ENCODE measurements around the gene CDH4.

The CDH4 gene

GRCh38 chr20:61322151-61322865 is 70.2 kb downstream of the CDH4 start:
- no peak for TF ChIP-seq ZNF133 (tag by site-specific recombination; IDR thresholded peaks at IDR 0.05)
- TF ChIP-seq ZNF394 (tag by site-specific recombination; IDR thresholded peaks at IDR 0.05; ENCODE audit: borderline replicate concordance), result no peak
- no peak for TF ChIP-seq ZNF658 (tag by site-specific recombination; IDR thresholded peaks at IDR 0.05)
- TF ChIP-seq ZNF768 (tag by site-specific recombination; IDR thresholded peaks at IDR 0.05), result no peak
- no peak for TF ChIP-seq ZNF792 (tag by site-specific recombination; IDR thresholded peaks at IDR 0.05)
- TF ChIP-seq KLF17 (tag by site-specific recombination; IDR thresholded peaks at IDR 0.05), result no peak
- no peak for TF ChIP-seq ZNF654 (tag by site-specific recombination; IDR thresholded peaks at IDR 0.05; ENCODE audit: low read depth)
- TF ChIP-seq ZBTB7A (tag by site-specific recombination; IDR thresholded peaks at IDR 0.05; ENCODE audit: low read depth), result no peak
- TF ChIP-seq KLF16 (tag by site-specific recombination; IDR thresholded peaks at IDR 0.05), result no peak
- no peaks in the 10 kb centered on the region for H3K9me3 ChIP-seq (ENCODE audit: control insufficient read depth, insufficient read depth, low read depth, low read length)
- H3K4me1 ChIP-seq (ENCODE audit: control insufficient read depth, insufficient read depth, low read length), result no peaks in the 10 kb centered on the region
- ChIA-PET POLR2A (no interaction called here), CTCF (no interaction called here)
- no peak overlapping the region for H3K4me3 ChIP-seq (ENCODE audit: low read depth, low read length)
- no peak overlapping the region for H3K27ac ChIP-seq (ENCODE audit: extremely low read depth, low read depth, low read length)
- H3K36me3 ChIP-seq (ENCODE audit: control insufficient read depth in 2 of 2, insufficient read depth in 1 of 2, low read length in 2 of 2), result no peaks in the 10 kb centered on the region

GRCh38 chr20:61324906-61325305 is 72.8 kb downstream of the CDH4 start:
- Histone ChIP-seq H3K4me3 (ENCODE audit: low read depth, low read length) (no peak overlapping the region), H3K27ac (ENCODE audit: extremely low read depth, low read depth, low read length) (no peak overlapping the region), H3K9me3 (ENCODE audit: control insufficient read depth, insufficient read depth, low read depth, low read length) (no peaks in the 10 kb centered on the region), H3K4me1 (ENCODE audit: control insufficient read depth, insufficient read depth, low read length) (no peaks in the 10 kb centered on the region), H3K36me3 (ENCODE audit: control insufficient read depth in 2 of 2, insufficient read depth in 1 of 2, low read length in 2 of 2) (no peaks in the 10 kb centered on the region)
- ChIA-PET POLR2A (no interaction called here), CTCF (no interaction called here)
- TF ChIP-seq ZNF677 (tag by site-specific recombination; IDR thresholded peaks at IDR 0.05) (no peak), GLIS1 (tag by site-specific recombination; IDR thresholded peaks at IDR 0.05) (no peak), HOXD13 (CRISPR knock-in tag; IDR thresholded peaks at IDR 0.05; ENCODE audit: borderline replicate concordance) (no peak), ZNF302 (tag by site-specific recombination; IDR thresholded peaks at IDR 0.05; ENCODE audit: low read depth) (no peak), ZNF488 (tag by site-specific recombination; IDR thresholded peaks at IDR 0.05) (no peak), ZNF350 (tag by site-specific recombination; IDR thresholded peaks at IDR 0.05) (no peak), ZNF266 (tag by site-specific recombination; IDR thresholded peaks at IDR 0.05; ENCODE audit: low read depth) (no peak), ZNF521 (tag by site-specific recombination; IDR thresholded peaks at IDR 0.05) (no peak), ZNF112 (tag by site-specific recombination; IDR thresholded peaks at IDR 0.05) (no peak), REPIN1 (tag by site-specific recombination; IDR thresholded peaks at IDR 0.05; ENCODE audit: low read depth) (no peak)

GRCh38 chr20:61325718-61326117 is 73.7 kb downstream of the CDH4 start:
- CTCF ChIA-PET, result no interaction called here
- Histone ChIP-seq H3K4me1 (ENCODE audit: control insufficient read depth, insufficient read depth, low read length) (no peaks in the 10 kb centered on the region), H3K36me3 (ENCODE audit: control insufficient read depth in 2 of 2, insufficient read depth in 1 of 2, low read length in 2 of 2) (no peaks in the 10 kb centered on the region)
- no peak for TF ChIP-seq ZNF350 (tag by site-specific recombination; IDR thresholded peaks at IDR 0.05)
- TF ChIP-seq ZEB2 (tag by site-specific recombination; IDR thresholded peaks at IDR 0.05), result no peak
- no peak for TF ChIP-seq GLI2 (tag by site-specific recombination; IDR thresholded peaks at IDR 0.05; ENCODE audit: borderline replicate concordance, low read depth)
- no peak for TF ChIP-seq ZBTB10 (tag by site-specific recombination; IDR thresholded peaks at IDR 0.05)
- TF ChIP-seq PBX3 (CRISPR knock-in tag; IDR thresholded peaks at IDR 0.05), result no peak
- TF ChIP-seq ZNF426 (tag by site-specific recombination; IDR thresholded peaks at IDR 0.05), result no peak
- no peak for TF ChIP-seq IKZF3 (tag by site-specific recombination; IDR thresholded peaks at IDR 0.05)
- TF ChIP-seq ZNF16 (tag by site-specific recombination; IDR thresholded peaks at IDR 0.05; ENCODE audit: low read depth), result no peak
- no peak for TF ChIP-seq ZNF341 (tag by site-specific recombination; IDR thresholded peaks at IDR 0.05; ENCODE audit: low read depth)
- TF ChIP-seq ZNF416 (tag by site-specific recombination; IDR thresholded peaks at IDR 0.05), result no peak

More at GRCh38 chr20:61325718-61326117, 73.7 kb downstream of the CDH4 start:
- POLR2A ChIA-PET, result no interaction called here
- no peak overlapping the region for H3K4me3 ChIP-seq (ENCODE audit: low read depth, low read length)
- H3K9me3 ChIP-seq (ENCODE audit: control insufficient read depth, insufficient read depth, low read depth, low read length), result no peaks in the 10 kb centered on the region
- no peak overlapping the region for H3K27ac ChIP-seq (ENCODE audit: extremely low read depth, low read depth, low read length)
